Lower lobe of right lung (tissue), 2 donors: ENCODE data around the gene PI4KA. TPM values are rescaled to one million over a fixed set of nuclear protein-coding genes. Genes with fewer than 3 reads are reported as not detected.

ENCODE experiments used
- ATAC-seq, 2 donors: fragments of 200-7000 bp; cut with Tn5 transposase; one replicate each; pipeline ENCODE4 v1.9.1; 2020 to 2022; ENCODE audit warnings: mild to moderate bottlenecking in 2 of 2, moderate library complexity in 2 of 2
- DNase-seq: peaks from one replicate; pipeline ENCODE4 v3.0.0-alpha.2; 2020
- H3K27ac ChIP-seq: fragments of 200-600 bp; one replicate; pipeline ENCODE4 v1.8.0; 2022
- H3K27me3 ChIP-seq: fragments of 200-600 bp; one replicate; pipeline ENCODE4 v1.8.0; 2022; ENCODE audit warnings: low read depth
- H3K36me3 ChIP-seq: fragments of 200-600 bp; one replicate; pipeline ENCODE4 v1.8.0; 2022; ENCODE audit warnings: mild to moderate bottlenecking
- H3K4me1 ChIP-seq: fragments of 200-600 bp; one replicate; pipeline ENCODE4 v1.8.0; 2022
- H3K4me3 ChIP-seq: fragments of 200-600 bp; one replicate; pipeline ENCODE4 v1.8.0; 2022; ENCODE audit warnings: mild to moderate bottlenecking
- H3K9me3 ChIP-seq: fragments of 200-600 bp; one replicate; pipeline ENCODE4 v1.8.0; 2022
- intact Hi-C: fragments of 100-400 bp; cut with DNase I; formaldehyde crosslinking; loops from one replicate; pipeline ENCODE4 v1.11.0; 2022
- total RNA-seq: library from RNA; stranded (reverse); fragmentation: NEBNext Ultra II Directional; extraction: Animal tissue kit (Norgen Biotek cat#: 25700); gene quantifications from one replicate; pipeline ENCODE4 v1.2.1, GENCODE V29; 2021
- TF ChIP-seq, protein P1 (sequence below): fragments of 200-600 bp; IDR thresholded peaks from one replicate; pipeline ENCODE4 v1.8.0; 2022; ENCODE audit warnings: antibody characterized with exemption, mild to moderate bottlenecking
- donor health status: DM: no; HTN: yes; CAD: no; lungs with severe emphysema.

PI4KA gene
- total RNA-seq, 1 donor from 2014 or later = 109 TPM

DNA sequence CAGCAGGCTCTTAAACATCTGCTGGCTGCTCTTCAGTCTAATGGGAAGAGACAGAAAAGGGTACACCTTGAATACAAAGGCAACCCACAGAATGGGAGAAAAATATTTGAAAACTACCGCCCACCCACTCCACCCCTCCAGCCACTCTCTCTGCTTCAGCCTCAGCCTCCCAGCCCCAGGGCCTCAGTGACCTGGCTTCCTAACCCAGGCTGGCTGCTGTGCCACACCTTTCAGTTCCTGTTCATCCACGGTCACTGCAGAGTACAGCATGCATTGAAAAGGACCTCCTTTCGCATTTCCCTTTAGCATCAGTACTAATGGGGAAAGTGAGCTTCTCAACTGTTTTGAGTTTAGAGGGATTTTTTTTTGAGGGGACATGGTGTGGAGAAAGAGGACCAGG is 113.5 kb downstream of the PI4KA start:
- H3K9me3 ChIP-seq = no peaks in the 10 kb centered on the region
- TF ChIP-seq, protein P1, sequence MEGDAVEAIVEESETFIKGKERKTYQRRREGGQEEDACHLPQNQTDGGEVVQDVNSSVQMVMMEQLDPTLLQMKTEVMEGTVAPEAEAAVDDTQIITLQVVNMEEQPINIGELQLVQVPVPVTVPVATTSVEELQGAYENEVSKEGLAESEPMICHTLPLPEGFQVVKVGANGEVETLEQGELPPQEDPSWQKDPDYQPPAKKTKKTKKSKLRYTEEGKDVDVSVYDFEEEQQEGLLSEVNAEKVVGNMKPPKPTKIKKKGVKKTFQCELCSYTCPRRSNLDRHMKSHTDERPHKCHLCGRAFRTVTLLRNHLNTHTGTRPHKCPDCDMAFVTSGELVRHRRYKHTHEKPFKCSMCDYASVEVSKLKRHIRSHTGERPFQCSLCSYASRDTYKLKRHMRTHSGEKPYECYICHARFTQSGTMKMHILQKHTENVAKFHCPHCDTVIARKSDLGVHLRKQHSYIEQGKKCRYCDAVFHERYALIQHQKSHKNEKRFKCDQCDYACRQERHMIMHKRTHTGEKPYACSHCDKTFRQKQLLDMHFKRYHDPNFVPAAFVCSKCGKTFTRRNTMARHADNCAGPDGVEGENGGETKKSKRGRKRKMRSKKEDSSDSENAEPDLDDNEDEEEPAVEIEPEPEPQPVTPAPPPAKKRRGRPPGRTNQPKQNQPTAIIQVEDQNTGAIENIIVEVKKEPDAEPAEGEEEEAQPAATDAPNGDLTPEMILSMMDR = no peak
- intact Hi-C loops = no loop called here
- peaks cover 96% of the 10 kb centered on the region for H3K36me3 ChIP-seq
- DNase-seq (no peak), ATAC-seq (no peak)
- no peak overlapping the region for H3K4me3 ChIP-seq
- H3K27me3 ChIP-seq = no peaks in the 10 kb centered on the region
- no peak overlapping the region for H3K27ac ChIP-seq
- peaks cover 18% of the 10 kb centered on the region for H3K4me1 ChIP-seq

DNA sequence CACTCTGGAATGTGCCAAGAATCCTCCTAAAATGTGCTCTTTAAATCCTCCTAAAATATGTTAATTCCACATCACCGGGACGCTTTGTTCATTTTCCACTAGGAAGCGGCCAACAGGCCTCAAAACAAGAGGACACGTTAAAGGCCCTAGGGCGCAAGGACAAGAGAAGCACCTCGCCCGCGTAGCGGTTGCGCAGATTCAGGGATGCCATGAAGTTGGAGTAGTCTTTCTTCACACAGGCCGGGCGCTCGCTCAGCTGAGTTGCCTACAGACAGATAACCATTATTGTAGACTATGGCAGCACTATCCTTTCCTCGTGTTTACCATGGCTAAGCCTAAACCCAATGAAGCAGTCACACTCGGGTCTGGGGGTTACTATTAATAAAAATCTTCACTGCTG is 114.2 kb downstream of the PI4KA start:
- no peaks in the 10 kb centered on the region for H3K9me3 ChIP-seq
- ATAC-seq (no peak), DNase-seq (no peak)
- H3K4me1 ChIP-seq = peaks cover 12% of the 10 kb centered on the region
- intact Hi-C loops = no loop called here
- H3K27ac ChIP-seq = no peak overlapping the region
- TF ChIP-seq, protein P1 = no peak
- H3K27me3 ChIP-seq = no peaks in the 10 kb centered on the region
- no peak overlapping the region for H3K4me3 ChIP-seq
- H3K36me3 ChIP-seq = peaks cover 89% of the 10 kb centered on the region

DNA sequence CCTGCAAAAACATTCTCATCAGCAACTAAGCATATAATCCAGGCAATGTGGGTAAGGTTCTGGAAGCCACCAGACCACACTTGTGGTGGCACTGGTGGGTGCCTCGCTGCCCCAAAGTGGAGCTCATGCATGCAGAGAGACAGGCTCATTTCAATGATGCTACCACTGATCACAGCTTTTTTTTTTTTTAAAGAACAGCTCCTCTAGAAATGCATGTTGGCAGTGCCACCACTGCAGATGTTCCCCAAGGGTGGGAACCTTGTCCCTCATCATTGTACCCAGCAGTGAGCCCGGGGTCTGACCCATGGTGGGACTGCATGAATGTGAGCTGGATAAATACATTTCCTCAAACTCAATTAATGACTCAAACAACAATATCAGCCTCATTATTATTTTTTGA is 115.8 kb downstream of the PI4KA start:
- no peak for DNase-seq
- TF ChIP-seq, protein P1 = no peak
- H3K4me3 ChIP-seq = no peak overlapping the region
- no peaks in the 10 kb centered on the region for H3K9me3 ChIP-seq
- no peak for ATAC-seq
- H3K27ac ChIP-seq = no peak overlapping the region
- peaks cover 82% of the 10 kb centered on the region for H3K36me3 ChIP-seq
- intact Hi-C loops = no loop called here
- no peaks in the 10 kb centered on the region for H3K27me3 ChIP-seq
- peaks cover 6% of the 10 kb centered on the region for H3K4me1 ChIP-seq

DNA sequence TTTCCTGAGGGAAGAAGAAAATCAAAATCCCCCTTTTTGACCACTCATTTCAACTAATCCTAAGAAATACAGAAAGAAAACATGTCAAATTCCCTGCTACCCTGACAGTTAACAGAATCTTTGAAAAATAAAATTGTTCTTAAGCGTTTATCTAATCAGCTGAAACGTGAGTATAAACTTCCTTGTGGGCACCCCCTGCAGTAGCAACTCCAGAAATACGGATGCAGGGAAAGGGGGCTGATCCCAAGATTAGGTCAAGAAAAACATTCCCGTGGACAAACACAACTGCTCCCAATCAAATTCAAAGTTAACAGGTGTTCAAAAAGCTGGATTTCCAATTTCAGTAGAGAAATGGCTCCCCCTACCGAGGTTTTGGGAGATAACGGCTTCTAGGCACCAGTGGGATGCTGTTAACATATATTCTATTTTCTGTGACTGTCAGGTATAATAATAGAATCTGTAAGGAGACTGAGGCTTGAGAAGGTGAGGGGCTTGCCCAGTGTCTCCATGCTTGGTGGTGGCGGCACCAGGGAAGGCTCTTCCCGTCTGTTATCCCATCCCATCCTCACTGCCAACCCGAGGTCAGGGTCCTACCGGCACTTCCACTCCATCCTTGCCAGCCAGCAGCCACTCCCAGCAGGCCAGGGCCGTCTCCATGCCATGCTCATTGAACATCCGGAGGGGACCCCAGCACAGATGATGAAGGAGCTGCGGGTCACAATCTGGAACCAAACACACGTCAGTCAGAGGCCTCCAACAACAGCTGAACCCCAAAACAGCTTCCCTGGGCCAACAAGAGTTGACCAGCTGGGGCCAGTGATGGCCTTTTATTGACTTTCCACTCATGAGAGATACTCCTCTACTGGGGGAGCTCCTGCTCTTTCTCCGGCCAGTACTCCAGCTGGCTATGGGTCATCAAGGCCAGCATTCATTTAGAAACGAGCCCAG is 116.7 kb downstream of the PI4KA start:
- Histone ChIP-seq H3K27me3 (no peaks in the 10 kb centered on the region), H3K36me3 (peaks cover 73% of the 10 kb centered on the region)
- no peak for ATAC-seq

DNA sequence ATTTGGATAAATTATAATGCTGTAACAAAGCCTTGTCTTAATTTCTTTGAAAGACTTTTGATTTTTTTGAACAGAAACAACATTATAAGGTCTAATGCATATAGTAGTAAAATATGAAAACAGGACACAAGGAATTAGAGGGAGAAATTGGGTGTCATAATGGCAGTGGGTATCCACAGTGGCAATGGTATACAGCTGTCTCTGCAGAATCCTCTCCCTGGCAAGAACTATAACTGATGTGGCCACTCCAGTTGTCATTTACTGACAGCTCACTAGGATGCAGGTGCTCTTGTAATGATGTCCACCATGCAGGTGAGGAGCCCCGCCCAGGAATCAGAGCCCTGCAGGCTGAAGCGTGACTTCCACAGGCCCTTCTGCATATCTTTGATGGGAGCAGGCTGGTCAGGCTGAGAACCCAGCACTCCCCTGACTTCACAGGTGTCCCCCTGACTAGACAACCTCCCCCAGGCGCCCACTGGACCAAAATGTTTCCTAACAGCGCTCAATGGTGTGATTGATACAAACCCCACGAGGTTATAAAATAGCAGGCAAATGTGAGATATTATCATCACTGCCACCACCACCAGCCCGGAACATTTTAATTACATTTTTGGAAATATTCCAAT is 117.5 kb downstream of the PI4KA start:
- ATAC-seq (no peak), DNase-seq (no peak)
- H3K9me3 ChIP-seq = no peaks in the 10 kb centered on the region
- no peaks in the 10 kb centered on the region for H3K27me3 ChIP-seq
- intact Hi-C loops = no loop called here
- H3K4me3 ChIP-seq = no peak overlapping the region
- TF ChIP-seq, protein P1 = no peak
- no peak overlapping the region for H3K27ac ChIP-seq
- peaks cover 5% of the 10 kb centered on the region for H3K4me1 ChIP-seq
- peaks cover 65% of the 10 kb centered on the region for H3K36me3 ChIP-seq

More for the DNA sequence above, 116.7 kb downstream of the PI4KA start:
- H3K4me1 ChIP-seq = peaks cover 5% of the 10 kb centered on the region
- intact Hi-C loops = no loop called here
- no peak for DNase-seq
- H3K9me3 ChIP-seq = no peaks in the 10 kb centered on the region
- no peak overlapping the region for H3K27ac ChIP-seq
- no peak overlapping the region for H3K4me3 ChIP-seq
- TF ChIP-seq, protein P1 = peak; percentile 53
